ENCODE measurements around the gene C2orf76.
"Not testable (repeated sequence)": the region's sequence is repeated elsewhere in the genome, so short reads cannot be mapped to it uniquely, and the experiment has no call there.

C2orf76 gene

GRCh38 chr2:119366649-119367471 lies at the start of gene C2orf76, which contains the start of gene DBI:
Gene C2orf76 (minus strand): TSS chr2:119366834. CDS start chr2:119339959, 26,875 bp downstream.
Gene DBI (plus strand): TSS chr2:119366977. CDS start chr2:119367052, 75 bp downstream.
- DNase-seq, result peak; percentile 76 to 86 (median 80)

DNA sequence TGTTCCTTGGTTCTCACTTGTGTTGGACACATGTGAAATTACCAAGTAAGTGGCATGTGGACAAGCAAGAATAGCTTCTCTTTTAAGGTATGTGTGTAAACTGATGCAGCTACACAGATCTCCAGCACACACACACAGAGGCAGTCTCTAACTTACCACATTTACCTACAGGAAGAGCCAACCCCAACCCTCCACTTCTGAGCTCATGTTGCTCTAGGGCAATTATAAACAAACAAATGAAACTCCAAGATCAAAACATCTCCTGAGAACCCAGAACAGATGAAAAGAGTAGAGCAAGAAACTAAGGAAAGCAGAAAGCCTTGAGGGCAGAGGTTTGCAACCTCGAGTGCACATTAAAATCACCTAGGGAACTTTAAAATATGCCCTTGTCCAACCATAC lies 49.0 kb upstream of the C2orf76 start:
- DNase-seq, result no peak

DNA sequence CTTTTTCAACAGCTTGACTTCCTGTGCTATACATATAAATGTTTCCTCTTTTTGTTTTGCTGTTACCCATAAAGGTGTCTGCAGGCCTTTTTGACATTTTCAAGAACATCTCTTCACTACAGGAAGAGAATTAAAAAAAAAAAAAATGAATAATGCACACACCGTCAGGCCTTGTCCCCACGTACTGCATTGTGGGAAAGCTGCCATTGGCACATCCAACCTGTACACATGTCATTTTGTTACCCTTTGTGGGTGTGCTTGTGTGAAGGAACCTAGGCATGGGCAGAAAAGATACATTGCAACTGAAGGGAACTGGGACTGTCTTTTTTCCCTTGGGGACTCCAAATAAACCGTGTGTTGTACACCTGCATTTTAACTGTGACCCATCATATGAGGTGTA lies 48.3 kb upstream of the C2orf76 start:
- DNase-seq, result no peak

DNA sequence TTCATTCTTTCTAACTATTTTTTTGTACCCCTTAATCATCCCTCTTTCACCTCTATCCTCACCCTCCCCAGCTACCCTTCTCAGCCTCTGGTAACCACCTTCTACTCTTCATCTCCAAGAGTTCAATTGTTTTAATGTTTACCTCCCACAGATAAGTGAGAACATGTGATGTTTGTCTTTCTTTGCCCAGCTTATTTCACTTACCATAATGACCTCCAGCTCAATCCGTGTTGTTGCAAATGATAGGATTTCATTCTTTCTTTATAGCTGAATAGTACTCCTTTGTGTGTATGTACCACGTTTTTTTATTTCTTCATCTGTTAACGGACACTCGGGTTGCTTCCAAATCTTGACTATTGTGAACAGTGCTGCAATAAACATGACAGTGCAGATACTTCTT lies 42.9 kb upstream of the C2orf76 start:
- DNase-seq, result no peak

DNA sequence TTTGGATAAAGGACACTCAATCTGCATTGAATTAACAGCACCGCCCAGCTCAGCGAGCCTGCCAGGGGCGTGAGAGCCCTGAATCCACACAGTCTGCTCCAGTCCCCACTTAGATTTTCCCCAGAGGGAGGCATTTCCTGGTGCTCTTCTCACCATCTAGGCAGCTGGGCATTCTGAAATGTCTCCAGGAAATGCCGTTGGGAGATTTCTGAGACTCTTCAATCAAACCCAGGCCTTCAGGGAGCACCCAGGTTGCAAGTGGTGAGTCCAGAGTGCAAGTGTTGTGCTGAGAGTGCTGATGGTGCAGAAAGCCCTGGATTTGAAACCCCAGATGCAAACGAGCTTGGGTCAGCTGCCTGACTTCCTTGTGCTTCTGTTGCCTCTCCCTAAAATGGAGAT lies 41.6 kb upstream of the C2orf76 start:
- DNase-seq, result no peak

DNA sequence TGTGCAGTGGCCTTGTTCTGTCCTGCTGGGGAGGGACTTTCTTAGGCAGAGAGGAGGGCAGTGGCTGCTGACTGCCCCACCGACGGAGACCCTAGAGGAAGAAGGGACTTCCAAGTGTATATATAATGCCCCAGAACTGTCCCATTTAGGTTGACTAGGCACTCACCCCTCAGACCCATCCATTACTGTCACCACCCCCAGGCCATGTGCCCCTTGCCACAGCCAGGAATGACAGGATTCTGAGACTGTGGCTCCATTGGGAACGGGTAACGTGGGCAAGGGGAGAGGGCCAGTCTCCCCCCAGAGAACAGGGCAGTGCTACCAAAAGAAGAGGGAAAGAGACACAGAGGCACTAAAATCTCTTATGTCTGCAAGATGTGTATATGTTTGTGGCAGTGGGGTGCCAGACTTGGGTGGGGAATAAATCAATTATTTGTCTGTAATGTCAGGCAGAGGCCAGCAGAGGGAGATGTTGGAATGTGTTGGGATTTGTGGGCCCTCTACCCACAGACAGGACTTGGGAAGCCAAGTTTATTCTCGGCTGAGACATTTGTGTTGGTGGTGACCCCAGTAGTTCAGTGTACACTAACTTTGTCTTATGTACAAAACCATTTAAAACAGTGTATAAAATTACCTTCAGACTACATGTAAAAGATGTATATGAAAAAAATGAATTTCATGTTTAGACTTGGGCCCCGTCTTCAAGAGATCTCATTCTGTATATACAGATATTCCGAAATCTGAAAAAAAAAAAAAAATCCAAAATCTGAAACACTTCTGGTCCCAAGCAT lies 41.0 kb upstream of the C2orf76 start:
- no peak for DNase-seq

DNA sequence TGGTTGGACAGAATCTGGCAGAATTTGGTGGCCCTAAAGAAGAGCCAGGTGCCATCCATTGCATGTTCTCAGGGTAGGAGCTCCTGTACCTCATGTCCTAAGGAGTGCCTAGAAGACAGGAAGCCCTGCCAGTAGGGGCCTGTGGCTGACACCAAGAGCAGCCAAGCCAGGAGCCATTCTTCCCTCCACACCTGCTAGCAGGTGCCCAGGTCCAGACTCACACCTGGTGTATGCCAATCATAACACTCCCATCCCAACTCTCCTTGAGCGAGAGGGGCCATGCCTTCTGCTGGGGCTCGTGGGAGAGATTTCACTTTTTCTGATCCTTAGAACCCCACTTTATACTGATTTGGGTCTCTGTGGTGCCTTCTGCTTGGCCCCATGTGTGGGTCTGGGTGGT lies 38.5 kb upstream of the C2orf76 start:
- no peak for DNase-seq

- DNase-seq, result not testable (repeated sequence)
These were observed 37.0 kb upstream of the C2orf76 start for GRCh38 chr2:119403618-119404017.

GRCh38 chr2:119402645-119403560 lies 36.3 kb upstream of the C2orf76 start:
- DNase-seq, result no peak

DNA sequence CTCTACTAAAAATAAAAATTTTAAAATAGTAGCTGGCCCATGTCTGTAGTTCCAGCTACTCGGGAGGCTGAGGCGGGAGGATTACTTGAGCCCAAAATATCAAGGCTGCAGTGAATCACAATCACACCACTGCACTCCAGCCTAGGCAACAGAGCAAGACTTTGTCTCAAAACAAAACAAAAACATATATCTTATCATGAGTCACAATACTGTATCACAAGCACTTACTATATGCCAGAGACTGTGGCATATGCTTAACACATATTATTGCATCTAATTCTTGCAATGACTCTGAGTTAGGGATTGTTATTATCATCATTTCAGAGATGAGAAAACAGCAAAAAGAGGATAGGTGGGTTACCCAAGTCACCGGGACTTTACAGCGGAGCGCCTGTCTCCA lies 35.5 kb upstream of the C2orf76 start:
- no peak for DNase-seq

GRCh38 chr2:119397196-119397595 lies 30.6 kb upstream of the C2orf76 start:
- no peak for DNase-seq

GRCh38 chr2:119393971-119394748 lies 27.5 kb upstream of the C2orf76 start:
- DNase-seq, result no peak

GRCh38 chr2:119389615-119390306 lies 23.1 kb upstream of the C2orf76 start:
- DNase-seq, result no peak

DNA sequence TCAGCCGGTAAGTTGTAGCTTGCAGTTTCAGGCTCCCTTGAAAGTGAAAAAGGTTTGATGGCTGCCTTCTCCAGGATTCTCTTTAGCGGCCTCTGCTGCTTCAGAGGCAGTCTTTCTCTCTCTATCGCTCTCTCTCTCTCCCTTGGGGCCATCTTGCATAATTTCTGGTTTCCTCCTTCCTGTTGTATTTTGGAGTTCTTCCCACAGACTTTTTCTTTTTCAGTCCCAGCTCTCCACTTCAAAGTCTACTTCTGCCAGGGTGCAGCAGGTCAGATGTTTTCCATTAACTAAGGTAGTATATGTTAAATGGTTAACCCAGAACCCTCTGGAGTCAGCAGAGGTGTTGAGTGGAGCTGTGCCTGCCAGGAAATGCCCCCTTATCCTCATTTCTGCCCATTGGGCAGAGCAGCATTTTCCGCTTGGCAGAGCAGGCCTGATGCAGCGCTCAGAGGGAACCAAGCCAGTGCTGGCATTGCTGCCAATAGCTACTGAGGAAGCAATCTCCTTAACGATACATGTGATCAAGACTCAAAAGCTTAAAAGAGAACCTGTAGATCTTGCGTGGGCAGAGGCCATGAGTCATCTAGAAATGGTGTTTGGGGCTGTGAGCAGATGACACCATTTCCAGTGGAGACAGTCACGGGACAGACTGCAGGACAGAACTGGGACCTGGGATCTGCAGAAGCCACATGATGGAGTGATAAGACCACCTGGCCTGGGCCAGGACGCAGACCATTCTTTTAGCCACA lies 20.9 kb upstream of the C2orf76 start:
- DNase-seq, result no peak

DNA sequence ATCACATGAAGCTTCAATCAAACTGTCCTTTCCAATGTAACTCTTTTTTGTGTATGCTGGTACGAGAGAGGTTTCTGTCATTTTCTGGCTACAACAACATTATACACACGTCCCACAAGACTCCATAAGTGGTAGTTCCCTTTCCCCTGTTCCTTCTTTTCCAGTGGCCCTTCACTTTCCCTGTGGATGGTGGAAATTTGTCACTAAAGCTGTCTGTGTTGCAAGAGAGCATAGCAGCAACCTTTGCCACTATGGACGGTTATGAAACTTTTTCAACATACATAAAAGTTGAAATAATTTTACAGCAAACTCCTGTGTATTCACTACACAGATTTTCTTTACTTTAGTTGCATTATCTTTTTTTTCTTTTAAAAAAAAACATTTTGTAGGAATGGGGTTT lies 18.8 kb upstream of the C2orf76 start:
- no peak for DNase-seq

DNA sequence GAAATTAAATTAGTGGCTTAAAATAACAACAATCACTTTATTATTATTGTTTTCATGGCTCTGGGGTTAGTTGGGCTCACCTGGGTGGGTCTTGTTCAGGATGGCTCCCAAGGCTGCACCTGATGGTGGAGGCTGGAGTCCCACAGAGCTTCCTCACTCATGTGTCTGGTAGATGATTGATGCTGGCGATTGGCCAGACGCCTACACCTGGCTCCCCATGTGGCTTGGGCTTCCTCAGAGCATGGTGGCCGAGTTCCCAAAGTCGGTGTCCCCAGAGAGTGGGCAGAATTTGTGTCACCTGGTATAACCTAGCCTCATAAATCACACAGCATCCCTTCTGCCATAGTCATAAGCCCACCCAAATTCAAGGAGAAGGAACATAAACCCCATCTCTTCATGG lies 18.3 kb upstream of the C2orf76 start:
- DNase-seq, result no peak

- no peak for DNase-seq
These were observed 16.9 kb upstream of the C2orf76 start for GRCh38 chr2:119383410-119384140.

GRCh38 chr2:119378566-119378965 lies 11.9 kb upstream of the C2orf76 start:
- DNase-seq, result no peak

DNA sequence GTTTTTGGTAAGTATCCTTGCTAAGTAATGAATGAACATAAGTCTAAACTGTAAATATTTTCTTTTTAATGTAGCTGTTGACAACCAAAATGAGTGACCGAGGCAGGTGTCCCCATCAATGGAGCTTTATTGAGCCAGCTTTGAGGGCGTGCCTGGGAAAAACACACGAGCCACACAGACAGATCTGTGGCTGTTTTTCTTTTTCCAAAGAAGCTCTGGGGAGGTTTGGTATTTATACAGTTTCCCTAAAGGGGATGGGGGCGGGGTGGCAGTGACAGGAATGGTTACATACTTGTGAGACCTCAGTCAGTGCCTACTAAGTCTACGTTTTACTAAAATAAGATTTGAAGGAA lies 11.3 kb upstream of the C2orf76 start:
- no peak for DNase-seq
